ENCODE measurements around the gene MTA1.

MTA1 gene

GRCh38 chr14:105424861-105425260 lies 5.2 kb downstream of the MTA1 start:
- no peak for DNase-seq (ENCODE audit: low read depth)

- no peak for DNase-seq (ENCODE audit: low read depth)
Measured at GRCh38 chr14:105425823-105426247, 6.2 kb downstream of the MTA1 start.

GRCh38 chr14:105426416-105427130 lies 6.9 kb downstream of the MTA1 start:
- no peak for DNase-seq (ENCODE audit: low read depth)

- no peak for DNase-seq (ENCODE audit: low read depth)
Measured at GRCh38 chr14:105427412-105427811, 7.8 kb downstream of the MTA1 start.

- DNase-seq (ENCODE audit: low read depth) = no peak
Measured at GRCh38 chr14:105427936-105428485, 8.4 kb downstream of the MTA1 start.

GRCh38 chr14:105430042-105430441 lies 10.4 kb downstream of the MTA1 start:
- DNase-seq (ENCODE audit: low read depth) = no peak

- DNase-seq (ENCODE audit: low read depth) = no peak
Measured at GRCh38 chr14:105430565-105430964, 10.9 kb downstream of the MTA1 start.

- DNase-seq (ENCODE audit: low read depth) = no peak
Measured at GRCh38 chr14:105431256-105431655, 11.6 kb downstream of the MTA1 start.

- no peak for DNase-seq (ENCODE audit: low read depth)
Measured at GRCh38 chr14:105432657-105433056, 13.0 kb downstream of the MTA1 start.

- DNase-seq (ENCODE audit: low read depth) = no peak
Measured at GRCh38 chr14:105433161-105433605, 13.6 kb downstream of the MTA1 start.

GRCh38 chr14:105436402-105436801 lies 16.8 kb downstream of the MTA1 start:
- no peak for DNase-seq (ENCODE audit: low read depth)

GRCh38 chr14:105436891-105437722 lies 17.5 kb downstream of the MTA1 start:
- DNase-seq (ENCODE audit: low read depth) = no peak

- DNase-seq (ENCODE audit: low read depth) = no peak
Measured at GRCh38 chr14:105437723-105438500, 18.3 kb downstream of the MTA1 start.

- no peak for DNase-seq (ENCODE audit: low read depth)
Measured at GRCh38 chr14:105439179-105439578, 19.6 kb downstream of the MTA1 start.

GRCh38 chr14:105439710-105440553 lies 20.3 kb downstream of the MTA1 start:
- no peak for DNase-seq (ENCODE audit: low read depth)

GRCh38 chr14:105440554-105440900 lies 20.9 kb downstream of the MTA1 start:
- no peak for DNase-seq (ENCODE audit: low read depth)

GRCh38 chr14:105440992-105441391 lies 21.4 kb downstream of the MTA1 start:
- no peak for DNase-seq (ENCODE audit: low read depth)

GRCh38 chr14:105442125-105442524 lies 22.5 kb downstream of the MTA1 start:
- DNase-seq (ENCODE audit: low read depth) = no peak

GRCh38 chr14:105442834-105443233 lies 23.2 kb downstream of the MTA1 start:
- no peak for DNase-seq (ENCODE audit: low read depth)

- no peak for DNase-seq (ENCODE audit: low read depth)
Measured at GRCh38 chr14:105444859-105445258, 25.2 kb downstream of the MTA1 start.

- no peak for DNase-seq (ENCODE audit: low read depth)
Measured at GRCh38 chr14:105445290-105445689, 25.7 kb downstream of the MTA1 start.

All from stimulated activated CD8-positive, alpha-beta memory T cell treated with anti-CD3 and anti-CD28 coated beads, Interleukin-12 subunit alpha, Interleukin-12 subunit beta, amount 100 ng/mL, for 4 hours (primary cell).